Smooth muscle cell (in vitro differentiated cells): ENCODE data around the gene DNAJA3. TPM values are rescaled to one million over a fixed set of nuclear protein-coding genes. Genes with fewer than 3 reads are reported as not detected.

Experiments
- DNase-seq: peaks from one replicate; lab custom pipeline; 2025; ENCODE audit not compliant: unreplicated experiment; lab: John Stamatoyannopoulos, UW
- H2AFZ ChIP-seq: fragments of 200-600 bp; sonication (generic); 2 replicates; pipeline ENCODE4 v1.6.0; 2016; ENCODE audit warnings: antibody characterized with exemption, low read depth, mild to moderate bottlenecking
- H3F3A ChIP-seq: fragments of 200-600 bp; sonication (generic); 2 replicates; pipeline ENCODE4 v1.6.0; 2017; ENCODE audit warnings: antibody characterized with exemption, low read depth
- H3K27ac ChIP-seq: fragments of 200-600 bp; sonication (generic); 2 replicates; pipeline ENCODE4 v1.5.1; 2016; ENCODE audit warnings: low read depth, mild to moderate bottlenecking
- H3K27me3 ChIP-seq: fragments of 200-600 bp; sonication (generic); 2 replicates; pipeline ENCODE4 v1.6.1; 2016; ENCODE audit warnings: low read depth, mild to moderate bottlenecking
- H3K36me3 ChIP-seq: fragments of 200-600 bp; sonication (generic); 2 replicates; pipeline ENCODE4 v1.5.1; 2016; ENCODE audit warnings: low read depth
- H3K4me1 ChIP-seq: fragments of 200-600 bp; sonication (generic); 2 replicates; pipeline ENCODE4 v1.5.1; 2016; ENCODE audit warnings: low read depth
- H3K4me2 ChIP-seq: fragments of 200-600 bp; sonication (generic); 2 replicates; pipeline ENCODE4 v1.6.0; 2016; ENCODE audit warnings: mild to moderate bottlenecking
- H3K4me3 ChIP-seq: fragments of 200-600 bp; sonication (generic); 2 replicates; pipeline ENCODE4 v1.5.1; 2016; ENCODE audit warnings: mild to moderate bottlenecking
- H3K79me2 ChIP-seq: fragments of 200-600 bp; sonication (generic); 2 replicates; pipeline ENCODE4 v1.6.0; 2016; ENCODE audit warnings: low read depth, mild to moderate bottlenecking
- H3K9ac ChIP-seq: fragments of 200-600 bp; sonication (generic); 2 replicates; pipeline ENCODE4 v1.6.0; 2016; ENCODE audit warnings: low read depth
- H3K9me3 ChIP-seq: fragments of 200-600 bp; sonication (generic); replicated peaks from 2 replicates; pipeline ENCODE4 v1.5.1; 2016; ENCODE audit warnings: low read depth
- H4K20me1 ChIP-seq: fragments of 200-600 bp; sonication (generic); 2 replicates; pipeline ENCODE4 v1.6.0; 2016; ENCODE audit warnings: low read depth
- CTCF ChIP-seq: fragments of 200-600 bp; sonication (generic); IDR thresholded peaks from 2 replicates; pipeline ENCODE4 v1.5.1; 2017; ENCODE audit warnings: borderline replicate concordance, mild to moderate bottlenecking, antibody characterized with exemption; ENCODE audit not compliant: insufficient read depth, poor library complexity, severe bottlenecking
- WGBS: methylation state at CpG from one replicate; pipeline ENCODE4 v1.1.7; 2016; ENCODE audit warnings: low lambda C conversion rate; 5-methylcytosine and 5-hydroxymethylcytosine counted together
- polyA plus RNA-seq: library from polyadenylated mRNA; unstranded; fragments of >200 nt; fragmentation: Nextera tagmentation; extraction: Ambion mirVana; gene quantifications from 2 replicates; pipeline ENCODE4 v1.2.1, GENCODE V29; 2016
- total RNA-seq: library from RNA; depleted of rRNA; stranded (reverse); fragments of >200 nt; gene quantifications from 2 replicates; pipeline ENCODE4 v1.2.3, GENCODE V29; 2014

The DNAJA3 gene
- total and polyA plus RNA-seq, 2 experiments from 2014 or later: 42.6 to 42.7 TPM

- H3K27ac ChIP-seq: no peak overlapping the region
- H3K9me3 ChIP-seq: no peaks in the 10 kb centered on the region
- DNase-seq: no peak
- no peaks in the 10 kb centered on the region for H3K36me3 ChIP-seq
- no peak overlapping the region for H2AFZ ChIP-seq
- H3K4me1 ChIP-seq: no peaks in the 10 kb centered on the region
- no peaks in the 10 kb centered on the region for H3F3A ChIP-seq
- H3K4me2 ChIP-seq: no peak overlapping the region
- H4K20me1 ChIP-seq: no peaks in the 10 kb centered on the region
- no peaks in the 10 kb centered on the region for H3K27me3 ChIP-seq
- no peak overlapping the region for H3K9ac ChIP-seq
- no peaks in the 10 kb centered on the region for H3K79me2 ChIP-seq
- 91% methylated on average over 24 of the region's 24 CpGs for WGBS
- no peak overlapping the region for H3K4me3 ChIP-seq
- TF ChIP-seq CTCF: no peak
Observed at GRCh38 chr16:4404967-4405696, 20.5 kb upstream of the DNAJA3 start.

- Histone ChIP-seq H3K36me3 (no peaks in the 10 kb centered on the region), H3K4me1 (no peaks in the 10 kb centered on the region), H3K27ac (no peak overlapping the region), H3K9me3 (no peaks in the 10 kb centered on the region), H3K4me3 (no peak overlapping the region), H3K79me2 (no peaks in the 10 kb centered on the region), H3K9ac (no peak overlapping the region), H3F3A (no peaks in the 10 kb centered on the region), H4K20me1 (no peaks in the 10 kb centered on the region), H3K27me3 (no peaks in the 10 kb centered on the region), H3K4me2 (no peak overlapping the region), H2AFZ (no peak overlapping the region)
- 84% methylated on average over 22 of the region's 22 CpGs for WGBS
- TF ChIP-seq CTCF: no peak
- no peak for DNase-seq
Observed at GRCh38 chr16:4407543-4408322, 17.9 kb upstream of the DNAJA3 start.

- Histone ChIP-seq H4K20me1 (no peaks in the 10 kb centered on the region), H3K27ac (no peak overlapping the region)
Observed at GRCh38 chr16:4408323-4408690, 17.4 kb upstream of the DNAJA3 start.

More at GRCh38 chr16:4408323-4408690, 17.4 kb upstream of the DNAJA3 start:
- no peaks in the 10 kb centered on the region for H3K4me1 ChIP-seq
- no peaks in the 10 kb centered on the region for H3K79me2 ChIP-seq
- 92% methylated on average over 10 of the region's 10 CpGs for WGBS
- no peak overlapping the region for H3K4me3 ChIP-seq
- H3K27me3 ChIP-seq: no peaks in the 10 kb centered on the region
- H3K9me3 ChIP-seq: no peaks in the 10 kb centered on the region
- no peaks in the 10 kb centered on the region for H3F3A ChIP-seq
- no peak overlapping the region for H2AFZ ChIP-seq
- no peak overlapping the region for H3K4me2 ChIP-seq
- no peak for DNase-seq
- no peaks in the 10 kb centered on the region for H3K36me3 ChIP-seq
- H3K9ac ChIP-seq: no peak overlapping the region
- TF ChIP-seq CTCF: no peak
